ENCODE measurements around the gene CGB2.

GRCh38 chr19:48985711-48986110 is 46.0 kb upstream of the CGB2 start:
- TF ChIP-seq, protein P1, sequence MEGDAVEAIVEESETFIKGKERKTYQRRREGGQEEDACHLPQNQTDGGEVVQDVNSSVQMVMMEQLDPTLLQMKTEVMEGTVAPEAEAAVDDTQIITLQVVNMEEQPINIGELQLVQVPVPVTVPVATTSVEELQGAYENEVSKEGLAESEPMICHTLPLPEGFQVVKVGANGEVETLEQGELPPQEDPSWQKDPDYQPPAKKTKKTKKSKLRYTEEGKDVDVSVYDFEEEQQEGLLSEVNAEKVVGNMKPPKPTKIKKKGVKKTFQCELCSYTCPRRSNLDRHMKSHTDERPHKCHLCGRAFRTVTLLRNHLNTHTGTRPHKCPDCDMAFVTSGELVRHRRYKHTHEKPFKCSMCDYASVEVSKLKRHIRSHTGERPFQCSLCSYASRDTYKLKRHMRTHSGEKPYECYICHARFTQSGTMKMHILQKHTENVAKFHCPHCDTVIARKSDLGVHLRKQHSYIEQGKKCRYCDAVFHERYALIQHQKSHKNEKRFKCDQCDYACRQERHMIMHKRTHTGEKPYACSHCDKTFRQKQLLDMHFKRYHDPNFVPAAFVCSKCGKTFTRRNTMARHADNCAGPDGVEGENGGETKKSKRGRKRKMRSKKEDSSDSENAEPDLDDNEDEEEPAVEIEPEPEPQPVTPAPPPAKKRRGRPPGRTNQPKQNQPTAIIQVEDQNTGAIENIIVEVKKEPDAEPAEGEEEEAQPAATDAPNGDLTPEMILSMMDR (conservative IDR thresholded peaks at IDR 0.05; ENCODE audit: low read length) = no peak
- no peak for TF ChIP-seq EZH2phosphoT487 (IDR thresholded peaks at IDR 0.05; ENCODE audit: borderline replicate concordance, low read depth, low read length)

Measured in OCI-LY7 (cell line).